MM.1S (cell line): ENCODE results near the gene AP1M1.

Experiments used
- CTCF ChIP-seq: fragments of 300-600 bp; sonication (generic); IDR thresholded peaks from 2 replicates; pipeline ENCODE4 v1.5.1; 2016; ENCODE audit warnings: antibody characterized with exemption, low read length, mixed read lengths
- EZH2 ChIP-seq: fragments of 300-600 bp; sonication (generic); optimal IDR thresholded peaks from 2 replicates; pipeline ENCODE3; 2017; ENCODE audit warnings: low read depth, mild to moderate bottlenecking, antibody characterized with exemption, low read length, mixed read lengths
- EZH2phosphoT487 ChIP-seq: fragments of 300-600 bp; sonication (generic); IDR thresholded peaks from 2 replicates; pipeline ENCODE4 v1.6.1; 2018; ENCODE audit warnings: antibody characterized with exemption, low read length

- TF ChIP-seq CTCF (no peak), EZH2phosphoT487 (no peak), EZH2 (no peak)
Measured at GRCh38 chr19:16295057-16295456, 97.3 kb downstream of the AP1M1 start.
